GM12891 (cell line): ENCODE results near the gene EYS.

Experiments
- POLR2A ChIP-seq: IDR thresholded peaks from 2 replicates; pipeline ENCODE4 v1.6.1; 2011; ENCODE audit warnings: low read depth, low read length, control low read depth
- POLR2AphosphoS5 ChIP-seq: IDR thresholded peaks from 2 replicates; pipeline ENCODE4 v1.6.1; 2011; ENCODE audit warnings: low read depth, low read length, control low read depth
- POU2F2 ChIP-seq: IDR thresholded peaks from 2 replicates; pipeline ENCODE4 v1.6.1; 2011; ENCODE audit warnings: low read depth, mild to moderate bottlenecking, control low read depth, low read length, moderate library complexity
- TAF1 ChIP-seq: IDR thresholded peaks from 2 replicates; pipeline ENCODE4 v1.6.1; 2011; ENCODE audit warnings: low read depth, low read length, control low read depth

GRCh38 chr6:64263778-64264177 is 1443.2 kb downstream of the EYS start:
- no peak for TF ChIP-seq POLR2A
- no peak for TF ChIP-seq TAF1
- TF ChIP-seq POLR2AphosphoS5 = no peak
- TF ChIP-seq POU2F2 = no peak
